GM21786 (cell line): Measurements from ENCODE around the gene C20orf204.
"Not testable (repeated sequence)": the region's sequence is repeated elsewhere in the genome, so short reads cannot be mapped to it uniquely, and the experiment has no call there.

Experiments
- ATAC-seq: cut with Tn5 transposase; IDR thresholded peaks from one replicate; pipeline ENCODE4 v1.9.1; 2021; ENCODE audit not compliant: unreplicated experiment

The C20orf204 gene

GRCh38 chr20:64082126-64082731 is 46.2 kb downstream of the C20orf204 start:
- no peak for ATAC-seq

GRCh38 chr20:64082820-64083377 is 46.9 kb downstream of the C20orf204 start:
- no peak for ATAC-seq

- ATAC-seq = no peak
Observed at GRCh38 chr20:64083378-64083803, 47.4 kb downstream of the C20orf204 start.

- ATAC-seq = no peak
Observed at GRCh38 chr20:64083804-64084684, 48.1 kb downstream of the C20orf204 start, which contains the start of gene LKAAEAR1. Gene LKAAEAR1, minus strand, starts transcription at chr20:64084398. Its CDS starts 179 bp downstream, at chr20:64084219.

GRCh38 chr20:64084685-64085152 is 48.7 kb downstream of the C20orf204 start:
- ATAC-seq = no peak

GRCh38 chr20:64086801-64087200 is 50.8 kb downstream of the C20orf204 start:
- no peak for ATAC-seq

GRCh38 chr20:64087226-64087825 is 51.3 kb downstream of the C20orf204 start:
- not testable (repeated sequence) for ATAC-seq

GRCh38 chr20:64088586-64088985 is 52.6 kb downstream of the C20orf204 start:
- not testable (repeated sequence) for ATAC-seq
